ENCODE results near the gene PLA2G4E. TPM values are rescaled to one million over a fixed set of nuclear protein-coding genes. Genes with fewer than 3 reads are reported as not detected.

Gene PLA2G4E
- polyA plus RNA-seq, 3 donors: not detected

GRCh38 chr15:42069025-42069424 lies 48.2 kb upstream of the PLA2G4E start:
- H3K9me3 ChIP-seq (replicated peaks in 1 of 2; ENCODE audit: control insufficient read depth in 1 of 2, insufficient read depth in 1 of 2, low read length in 2 of 2): no peaks in the 10 kb centered on the region
- H3K4me3 ChIP-seq (replicated peaks in 1 of 3; ENCODE audit: low read depth in 2 of 3, low read length in 3 of 3): no peak overlapping the region
- no peak for TF ChIP-seq CTCF (IDR thresholded peaks at IDR 0.05)
- H3K79me2 ChIP-seq (ENCODE audit: insufficient read depth, low read length): no peaks in the 10 kb centered on the region
- no peaks in the 10 kb centered on the region for H3K36me3 Mint-ChIP-seq
- peaks cover 2 to 9% (median 8%) of the 10 kb centered on the region in 7 donors for H3K9me3 Mint-ChIP-seq
- peak overlapping the region in 1 of 7 donors; percentile 43 for H3K27ac Mint-ChIP-seq
- no peaks in the 10 kb centered on the region for H3K36me3 ChIP-seq (replicated peaks in 1 of 2; ENCODE audit: control insufficient read depth in 1 of 2, insufficient read depth in 2 of 2, low read length in 2 of 2)
- no peak overlapping the region for H3K4me2 ChIP-seq (replicated peaks; ENCODE audit: extremely low read depth, low read length, poor library complexity, severe bottlenecking)
- H3K27me3 ChIP-seq (ENCODE audit: control insufficient read depth in 2 of 2, insufficient read depth in 2 of 2, low read length in 2 of 2): no peaks in the 10 kb centered on the region
- H3K27ac ChIP-seq (ENCODE audit: low read depth in 1 of 2, low read length in 2 of 2): no peak overlapping the region
- WGBS (ENCODE audit: insufficient coverage): 86% methylated on average over 3 of the region's 7 CpGs
- no peaks in the 10 kb centered on the region for H4K20me1 ChIP-seq (ENCODE audit: insufficient read depth, low read length)
- no peaks in the 10 kb centered on the region for H3K4me1 ChIP-seq (ENCODE audit: control insufficient read depth in 1 of 2, insufficient read depth in 2 of 2, low read length in 2 of 2)
- no peak for DNase-seq
- intact Hi-C loops (cut with micrococcal nuclease): no loop called here
- peaks cover 0 to 12% (median 4%) of the 10 kb centered on the region in 3 donors for H3K27me3 Mint-ChIP-seq (ENCODE audit: low read depth in 3 of 3)
- no peak overlapping the region for H3K4me3 Mint-ChIP-seq
- no peak overlapping the region for H2AFZ ChIP-seq (ENCODE audit: insufficient read depth, low read depth, low read length, poor library complexity, severe bottlenecking)
- H3K4me1 Mint-ChIP-seq: peaks cover 6% of the 10 kb centered on the region
- H3K9ac ChIP-seq (ENCODE audit: insufficient read depth, low read length, poor library complexity, severe bottlenecking): no peak overlapping the region

- Mint-ChIP-seq H3K9me3 (peaks cover 2 to 9% (median 8%) of the 10 kb centered on the region in 7 donors), H3K4me1 (peaks cover 6% of the 10 kb centered on the region), H3K4me3 (no peak overlapping the region), H3K36me3 (no peaks in the 10 kb centered on the region), H3K27ac (no peak overlapping the region), H3K27me3 (ENCODE audit: low read depth in 3 of 3) (peaks cover 0 to 12% (median 3%) of the 10 kb centered on the region in 3 donors)
- no peak for TF ChIP-seq CTCF (IDR thresholded peaks at IDR 0.05)
- Histone ChIP-seq H3K4me3 (replicated peaks in 1 of 3; ENCODE audit: low read depth in 2 of 3, low read length in 3 of 3) (no peak overlapping the region), H2AFZ (ENCODE audit: insufficient read depth, low read depth, low read length, poor library complexity, severe bottlenecking) (no peak overlapping the region), H4K20me1 (ENCODE audit: insufficient read depth, low read length) (no peaks in the 10 kb centered on the region), H3K9me3 (replicated peaks in 1 of 2; ENCODE audit: control insufficient read depth in 1 of 2, insufficient read depth in 1 of 2, low read length in 2 of 2) (no peaks in the 10 kb centered on the region), H3K4me2 (replicated peaks; ENCODE audit: extremely low read depth, low read length, poor library complexity, severe bottlenecking) (no peak overlapping the region), H3K27ac (ENCODE audit: low read depth in 1 of 2, low read length in 2 of 2) (no peak overlapping the region), H3K36me3 (replicated peaks in 1 of 2; ENCODE audit: control insufficient read depth in 1 of 2, insufficient read depth in 2 of 2, low read length in 2 of 2) (no peaks in the 10 kb centered on the region), H3K27me3 (ENCODE audit: control insufficient read depth in 2 of 2, insufficient read depth in 2 of 2, low read length in 2 of 2) (no peaks in the 10 kb centered on the region), H3K4me1 (ENCODE audit: control insufficient read depth in 1 of 2, insufficient read depth in 2 of 2, low read length in 2 of 2) (no peaks in the 10 kb centered on the region), H3K79me2 (ENCODE audit: insufficient read depth, low read length) (no peaks in the 10 kb centered on the region), H3K9ac (ENCODE audit: insufficient read depth, low read length, poor library complexity, severe bottlenecking) (no peak overlapping the region)
- intact Hi-C loops (cut with micrococcal nuclease): no loop called here
- DNase-seq: no peak
- WGBS (ENCODE audit: insufficient coverage): 85% methylated on average over 13 of the region's 14 CpGs
These were observed 47.8 kb upstream of the PLA2G4E start for GRCh38 chr15:42068601-42069000.

All from CD14-positive monocyte (primary cell).